ENCODE data around the gene SLC9B1.

SLC9B1 gene

GRCh38 chr4:103019308-103020124 lies at the start of gene SLC9B1:
TSS of gene SLC9B1 (minus strand) at chr4:103019705. CDS start at chr4:102991711, 27,994 bp downstream.
- peak; percentile 86 for DNase-seq

- no peak for DNase-seq
Observed at GRCh38 chr4:103067841-103068547, 48.5 kb upstream of the SLC9B1 start.

- DNase-seq = no peak
Observed at GRCh38 chr4:103060453-103061148, 41.1 kb upstream of the SLC9B1 start.

- DNase-seq = no peak
Observed at GRCh38 chr4:103054030-103054429, 34.5 kb upstream of the SLC9B1 start.

GRCh38 chr4:103052779-103053178 lies 33.3 kb upstream of the SLC9B1 start:
- no peak for DNase-seq

GRCh38 chr4:103052145-103052544 lies 32.6 kb upstream of the SLC9B1 start:
- DNase-seq = no peak

- DNase-seq = no peak
Observed at GRCh38 chr4:103050736-103051436, 31.4 kb upstream of the SLC9B1 start.

GRCh38 chr4:103046416-103047290 lies 27.1 kb upstream of the SLC9B1 start:
- peak; percentile 10 for DNase-seq

- no peak for DNase-seq
Observed at GRCh38 chr4:103044183-103044582, 24.7 kb upstream of the SLC9B1 start.

- DNase-seq = no peak
Observed at GRCh38 chr4:103036169-103036568, 16.7 kb upstream of the SLC9B1 start.

GRCh38 chr4:103032574-103032973 lies 13.1 kb upstream of the SLC9B1 start:
- DNase-seq = peak; percentile 4

- no peak for DNase-seq
Observed at GRCh38 chr4:103030791-103031190, 11.3 kb upstream of the SLC9B1 start.

GRCh38 chr4:103029300-103029699 lies 9.8 kb upstream of the SLC9B1 start:
- no peak for DNase-seq

- no peak for DNase-seq
Observed at GRCh38 chr4:103026868-103027267, 7.4 kb upstream of the SLC9B1 start.

GRCh38 chr4:103024996-103025395 lies 5.5 kb upstream of the SLC9B1 start:
- no peak for DNase-seq

- DNase-seq = no peak
Observed at GRCh38 chr4:103021120-103021519, 1.6 kb upstream of the SLC9B1 start.

GRCh38 chr4:103018391-103019307 lies 856 bp downstream of the SLC9B1 start:
- peak; percentile 1 for DNase-seq

- DNase-seq = no peak
Observed at GRCh38 chr4:103012551-103012950, 7.0 kb downstream of the SLC9B1 start.

GRCh38 chr4:103012060-103012459 lies 7.4 kb downstream of the SLC9B1 start:
- no peak for DNase-seq

GRCh38 chr4:103011378-103012025 lies 8.0 kb downstream of the SLC9B1 start:
- DNase-seq = no peak

All from NCI-H345 (cell line).